SHP77 treated with DMSO at 0.1 percent for 48 hours (cell line): Measurements from ENCODE around the gene POLR2C.
"Not testable (repeated sequence)": the region's sequence is repeated elsewhere in the genome, so short reads cannot be mapped to it uniquely, and the experiment has no call there.

Experiments
- DNase-seq: peaks from one replicate; lab custom pipeline; 2025; lab: John Stamatoyannopoulos, UW

POLR2C gene

DNA sequence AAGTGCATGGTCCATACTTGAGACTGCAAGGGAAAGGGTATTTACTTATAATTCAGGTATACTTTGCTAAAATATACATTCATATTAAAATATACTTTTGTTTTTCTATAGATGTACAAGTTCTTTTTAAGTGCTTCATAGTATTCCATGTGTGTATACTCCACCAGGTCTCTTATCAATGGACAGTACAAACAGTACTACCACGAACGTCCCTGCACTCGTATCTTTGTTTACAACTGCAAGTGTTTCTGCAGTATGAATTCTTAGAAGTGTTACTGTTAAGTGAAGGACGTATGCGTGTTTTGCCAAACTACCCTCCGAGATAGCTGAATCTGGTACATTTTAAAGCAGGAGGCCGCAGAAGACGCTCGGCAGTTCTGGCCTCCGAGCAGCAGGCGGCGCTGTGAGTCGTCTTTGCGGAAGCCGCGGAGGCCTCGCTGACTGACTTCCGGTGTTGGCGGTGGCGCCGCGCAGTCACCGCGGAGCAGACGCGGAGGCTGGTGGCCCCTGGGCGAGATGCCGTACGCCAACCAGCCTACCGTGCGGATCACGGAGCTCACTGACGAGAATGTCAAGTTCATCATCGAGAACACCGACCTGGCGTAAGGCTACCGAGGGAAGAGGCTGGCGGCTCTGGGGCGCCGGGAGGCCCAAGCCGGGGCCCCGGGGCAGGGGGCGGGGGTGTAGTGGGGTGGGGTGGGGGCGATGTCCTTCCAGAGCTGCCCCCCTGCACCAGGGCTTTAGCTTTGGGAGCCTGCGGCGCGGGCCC lies at the start of gene POLR2C:
Gene POLR2C, plus strand, starts transcription at position 471 of the 769 bp plus-strand sequence. Its CDS starts 46 bp downstream, at position 517.
- DNase-seq = peak; percentile 50

DNA sequence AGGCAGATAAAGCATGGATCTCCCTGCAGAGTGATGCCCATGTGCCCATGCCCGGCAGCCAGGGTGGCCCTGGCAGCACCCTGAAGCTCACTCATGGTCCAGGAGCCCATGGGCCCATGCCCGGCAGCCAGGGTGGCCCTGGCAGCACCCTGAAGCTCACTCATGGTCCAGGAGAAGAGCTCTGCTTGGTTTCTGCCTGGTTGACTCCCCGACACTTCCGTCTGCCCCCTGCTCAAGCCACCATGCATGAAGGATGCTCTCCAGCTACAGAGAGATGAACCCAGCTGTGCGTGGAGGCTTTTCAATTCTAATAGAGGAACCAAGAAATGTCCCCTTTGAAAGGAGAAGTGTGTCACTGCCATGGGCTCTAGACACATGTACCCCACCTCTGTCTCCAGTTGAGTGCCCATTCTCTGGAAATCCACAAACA lies 49.2 kb upstream of the POLR2C start:
- DNase-seq = no peak

DNA sequence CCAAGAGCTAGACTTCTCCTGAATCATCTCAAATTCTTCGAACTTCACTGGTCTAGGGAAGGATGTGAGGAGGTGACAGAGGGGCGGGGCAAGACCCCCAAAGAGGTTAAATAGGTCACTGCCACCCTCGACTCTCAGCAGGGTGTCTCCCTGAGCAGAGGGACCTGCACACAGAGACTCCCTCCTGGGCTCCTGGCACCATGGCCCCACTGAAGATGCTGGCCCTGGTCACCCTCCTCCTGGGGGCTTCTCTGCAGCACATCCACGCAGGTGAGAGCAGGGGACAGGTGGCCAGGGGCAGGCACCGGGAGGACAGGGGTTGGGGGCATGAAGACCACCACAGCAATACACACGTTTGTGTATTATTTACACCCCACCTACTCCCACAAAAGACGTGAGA lies 48.7 kb upstream of the POLR2C start:
- no peak for DNase-seq

DNA sequence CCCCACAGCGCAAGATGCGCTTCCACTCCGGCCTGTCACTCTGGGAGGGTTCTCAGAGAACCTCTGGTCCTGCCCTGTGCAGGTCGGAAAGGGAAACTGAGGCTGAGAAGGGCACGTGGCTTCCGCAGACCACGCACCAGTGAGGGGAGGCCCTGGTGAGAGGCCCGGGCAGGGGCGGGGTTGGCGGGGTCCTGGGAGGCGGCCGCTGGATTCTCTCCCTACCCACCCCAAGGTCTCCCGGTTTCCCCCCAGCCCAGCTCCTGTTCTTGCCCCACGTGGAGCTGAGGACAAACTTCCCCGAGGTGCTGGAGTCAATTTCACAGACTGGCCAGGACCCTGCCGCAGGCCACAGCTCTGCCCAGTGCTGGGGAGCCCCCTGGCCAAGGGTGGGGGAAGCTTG lies 46.4 kb upstream of the POLR2C start:
- DNase-seq = no peak

DNA sequence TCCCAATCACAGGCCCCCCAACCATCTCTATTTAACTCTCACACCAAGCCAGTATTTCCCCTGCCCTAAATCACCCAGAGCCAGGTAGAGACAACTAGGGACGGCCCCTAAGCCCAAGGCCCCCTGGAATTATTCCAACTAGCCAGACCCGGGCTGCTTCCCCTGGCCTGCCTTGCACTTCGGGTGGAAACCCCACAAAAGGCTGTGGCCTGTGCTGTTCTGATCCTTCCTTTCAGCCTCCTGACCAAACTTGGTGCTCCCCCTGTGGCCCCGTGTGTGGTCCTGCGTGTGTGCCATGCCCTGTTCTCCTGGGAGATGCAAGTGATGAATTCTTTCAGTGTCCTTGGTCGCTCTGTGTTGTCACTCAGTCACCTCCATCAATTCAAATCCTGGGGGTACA lies 43.0 kb upstream of the POLR2C start:
- DNase-seq = no peak

DNA sequence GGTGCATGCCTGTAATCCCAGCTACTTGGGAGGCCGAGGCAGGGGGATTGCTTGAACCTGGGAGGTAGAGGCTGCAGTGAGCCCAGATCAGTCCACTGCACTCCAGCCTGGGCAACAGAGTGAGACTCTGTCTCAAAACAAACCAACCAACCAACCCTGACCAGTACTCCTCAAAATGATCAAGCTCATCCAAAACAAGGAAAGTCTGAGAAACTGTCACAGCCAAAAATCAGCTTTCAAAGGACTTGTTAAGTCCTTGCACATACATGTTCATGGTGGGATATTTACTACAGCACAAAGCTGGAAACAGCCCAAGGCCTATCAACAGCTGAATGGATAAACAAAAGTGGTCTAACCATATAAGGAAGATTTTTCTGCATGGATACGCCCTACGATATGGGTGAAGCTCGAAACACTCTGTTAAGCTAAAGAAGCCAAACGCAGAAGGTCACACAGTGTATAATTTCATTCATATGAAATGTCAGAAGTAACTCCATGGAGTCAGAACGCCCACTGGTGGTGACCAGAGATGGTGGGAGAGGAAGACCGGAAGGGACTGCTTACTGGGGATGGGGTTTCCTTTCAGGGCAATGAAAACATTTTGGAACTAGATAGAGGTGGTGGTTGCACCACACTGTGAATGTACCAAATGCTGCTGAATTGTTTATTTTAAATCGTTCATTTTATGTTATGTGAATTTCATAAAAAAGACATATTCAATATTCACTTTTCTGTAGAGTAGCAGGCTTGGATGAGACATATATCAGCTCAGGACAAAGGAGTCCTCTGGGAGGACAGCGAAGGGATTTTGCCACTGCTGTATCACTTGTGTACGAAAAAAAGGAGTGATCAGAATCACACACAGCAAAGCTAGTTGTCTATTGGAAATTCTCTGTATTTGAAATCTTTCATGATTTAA lies 40.2 kb upstream of the POLR2C start:
- DNase-seq = peak; percentile 67

DNA sequence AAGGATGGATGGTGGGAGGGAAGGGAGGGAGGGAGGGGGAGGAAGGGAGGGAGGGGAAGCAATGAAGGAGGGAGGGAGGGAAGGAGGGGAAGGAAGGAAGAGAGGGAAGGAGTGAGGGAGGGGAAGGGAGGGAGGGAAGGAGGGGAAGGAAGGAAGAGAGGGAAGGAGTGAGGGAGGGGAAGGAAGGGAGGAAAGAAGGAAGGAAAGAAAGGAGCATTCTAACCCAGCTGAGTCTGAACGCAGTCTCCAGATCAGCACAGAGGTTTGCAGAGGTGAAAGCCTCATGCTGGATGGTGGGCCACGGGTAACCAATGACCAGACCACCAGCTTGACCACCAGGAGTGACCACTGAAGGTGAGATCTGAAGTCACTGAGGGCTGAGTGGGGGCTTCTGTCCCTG lies 39.3 kb upstream of the POLR2C start:
- no peak for DNase-seq

DNA sequence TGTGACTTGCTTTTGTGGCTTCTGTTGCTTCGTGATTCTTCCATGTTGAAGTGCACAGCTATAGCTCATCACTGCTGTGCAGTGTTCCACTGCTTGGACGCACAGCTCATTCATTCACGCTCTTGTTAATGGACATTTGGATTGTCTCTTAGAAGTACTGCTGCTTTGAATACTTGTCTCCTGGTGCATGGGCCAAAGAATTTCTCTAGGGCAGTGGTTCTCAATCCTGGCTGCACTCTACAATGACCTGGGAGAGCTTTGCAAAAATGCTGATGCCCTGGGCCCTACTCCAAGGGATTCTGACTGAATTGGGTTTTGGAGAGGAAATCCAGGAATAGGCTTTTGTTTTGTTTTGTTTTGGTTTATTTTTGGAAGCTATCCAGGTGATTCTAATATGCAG lies 37.9 kb upstream of the POLR2C start:
- DNase-seq = no peak

DNA sequence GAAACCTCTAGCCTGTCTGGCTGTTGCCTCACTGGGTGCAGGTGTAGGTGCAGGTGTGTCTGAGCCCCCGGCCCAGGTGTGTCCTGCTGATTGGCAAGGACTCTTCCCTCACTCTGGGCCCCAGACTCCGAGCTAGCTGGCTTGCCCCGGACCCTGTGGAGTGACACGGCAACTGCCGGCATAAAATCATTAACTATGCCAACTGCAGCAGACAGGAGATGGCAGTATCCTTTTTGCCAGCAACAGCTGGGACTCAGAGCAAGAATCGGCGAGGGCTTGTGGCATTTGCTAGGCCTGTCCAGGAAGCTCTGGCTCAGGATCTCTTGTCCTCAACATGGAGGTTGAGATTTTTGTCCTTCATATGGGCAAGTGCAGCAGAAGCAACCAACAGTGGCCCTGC lies 36.1 kb upstream of the POLR2C start:
- no peak for DNase-seq

DNA sequence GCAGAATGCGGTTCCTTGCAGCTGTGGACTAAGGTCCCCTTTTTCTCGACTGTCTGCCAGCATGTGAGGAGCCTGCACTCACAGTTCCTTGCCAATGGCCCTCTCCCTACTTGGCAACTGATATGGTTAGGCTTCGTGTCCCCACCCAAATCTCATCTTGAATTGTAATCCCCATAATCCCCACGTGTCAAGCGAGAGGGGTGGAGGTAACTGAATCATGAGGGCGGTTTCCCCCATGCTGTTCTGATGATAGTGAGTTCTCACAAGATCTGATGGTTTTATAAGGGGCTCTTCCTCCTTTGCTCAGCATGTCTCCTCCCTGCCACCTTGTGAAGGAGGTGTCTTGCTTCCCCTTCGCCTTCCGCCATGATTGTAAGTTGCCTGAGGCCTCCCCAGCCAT lies 35.2 kb upstream of the POLR2C start:
- no peak for DNase-seq

DNA sequence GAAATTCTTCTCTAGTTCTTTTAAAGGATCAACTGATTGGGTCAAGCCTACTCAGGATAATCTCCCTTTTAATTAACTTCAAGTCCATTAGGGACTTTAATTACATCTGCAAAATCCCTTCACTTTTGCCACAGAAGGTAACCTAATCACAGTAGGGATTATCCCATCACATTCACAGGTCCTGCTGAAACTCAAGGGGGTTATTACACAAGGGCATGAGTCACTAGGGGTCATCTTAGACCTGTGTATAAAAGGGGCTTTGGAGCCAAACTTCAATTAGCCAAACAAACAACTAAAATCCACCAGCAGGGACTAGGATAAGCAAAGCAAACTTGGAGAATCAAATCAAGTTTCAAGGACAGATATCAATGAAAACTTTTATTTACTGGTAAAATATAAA lies 34.7 kb upstream of the POLR2C start:
- no peak for DNase-seq

DNA sequence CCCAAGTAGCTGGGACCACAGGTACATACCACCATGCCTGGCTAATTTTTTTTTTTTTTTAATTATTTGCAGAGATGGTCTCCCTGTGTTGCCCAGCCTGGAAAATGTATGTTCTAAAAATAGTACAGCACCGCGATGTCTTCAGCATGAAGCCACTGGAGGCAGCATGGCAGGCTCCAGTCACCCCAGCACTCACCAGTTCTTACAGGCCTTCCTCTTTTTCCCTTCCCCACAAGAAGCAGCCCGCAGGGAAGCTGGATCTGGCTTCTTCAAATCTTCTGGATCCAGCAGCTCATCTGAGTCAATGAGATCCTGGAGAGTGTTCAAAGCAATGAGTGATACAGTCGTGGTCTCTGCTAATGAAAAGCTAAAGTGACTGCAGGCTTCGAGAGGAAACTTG lies 31.5 kb upstream of the POLR2C start:
- no peak for DNase-seq

DNA sequence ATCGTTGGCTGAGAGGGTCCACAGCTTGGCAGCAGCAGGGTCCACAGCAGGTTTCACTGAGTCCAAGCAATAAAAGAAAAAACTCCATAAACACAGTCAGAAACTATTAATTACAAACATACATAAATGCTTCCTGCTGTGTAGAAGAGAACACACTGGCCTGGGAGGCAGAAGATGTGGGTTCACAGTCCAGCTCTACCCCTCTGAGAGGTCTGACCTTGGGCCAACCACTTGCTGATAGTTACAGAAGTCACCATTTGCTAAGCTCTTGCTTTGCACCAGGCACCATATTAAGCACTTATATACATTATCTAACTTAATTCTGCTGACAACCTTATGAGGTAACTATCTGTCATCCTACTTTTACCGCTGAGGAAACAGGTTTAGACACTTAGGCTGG lies 30.0 kb upstream of the POLR2C start:
- DNase-seq = no peak

DNA sequence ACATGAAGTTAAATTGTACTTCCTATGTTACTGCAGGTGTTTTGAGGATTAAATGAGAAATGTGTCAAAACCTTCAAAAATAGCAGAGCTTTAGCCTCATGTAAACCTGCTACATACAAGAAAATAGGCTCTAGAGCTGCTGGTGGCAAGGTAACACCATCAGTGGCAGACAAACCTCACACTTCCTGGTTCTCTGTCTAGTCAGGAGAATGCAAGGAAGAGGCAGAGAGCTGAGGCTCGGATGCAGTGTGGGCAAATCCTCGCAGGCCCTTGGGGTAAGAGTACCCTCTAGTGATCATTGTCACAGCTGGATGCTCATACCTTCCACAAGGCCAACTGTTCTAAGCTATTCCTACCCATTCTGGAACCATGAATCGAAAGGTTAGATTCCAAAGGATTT lies 29.5 kb upstream of the POLR2C start:
- DNase-seq = no peak

DNA sequence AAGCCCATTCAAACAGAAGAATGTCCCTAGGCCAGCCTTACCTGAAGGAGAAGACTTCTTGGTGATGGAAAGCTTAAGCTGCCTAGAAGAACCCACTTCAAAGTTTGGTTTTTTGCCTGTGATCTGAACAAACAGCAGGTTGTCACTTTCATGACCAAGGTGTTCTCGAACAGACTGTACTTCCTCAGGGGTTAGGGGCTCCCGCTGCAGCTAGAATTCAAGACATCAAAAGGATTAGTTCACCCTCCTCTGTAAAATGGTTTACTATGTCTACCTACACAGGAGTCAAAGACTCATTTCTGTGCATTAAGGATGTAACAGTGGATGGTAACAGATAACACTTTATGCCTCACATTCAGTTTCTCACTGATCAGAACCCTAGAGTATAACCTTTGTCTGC lies 28.5 kb upstream of the POLR2C start:
- no peak for DNase-seq

DNA sequence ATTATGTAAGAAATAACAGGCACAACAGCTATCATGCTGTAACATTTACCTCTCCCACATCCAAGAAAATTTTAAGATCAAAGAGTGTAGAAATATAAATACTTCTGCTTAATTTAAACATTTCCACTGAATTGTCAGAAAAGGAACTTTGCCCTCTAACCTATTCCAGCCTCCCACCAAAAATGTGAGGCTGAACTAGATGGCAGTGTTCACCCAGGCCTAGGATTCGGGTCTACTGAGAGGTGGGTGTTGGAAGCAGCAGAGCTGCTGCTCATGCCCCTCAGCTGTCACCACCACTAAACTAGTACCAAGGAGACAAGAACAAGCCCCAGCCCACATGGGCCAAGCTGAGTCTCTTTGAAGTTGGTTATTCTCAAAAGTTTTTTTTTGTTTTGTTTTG lies 26.6 kb upstream of the POLR2C start:
- no peak for DNase-seq

DNA sequence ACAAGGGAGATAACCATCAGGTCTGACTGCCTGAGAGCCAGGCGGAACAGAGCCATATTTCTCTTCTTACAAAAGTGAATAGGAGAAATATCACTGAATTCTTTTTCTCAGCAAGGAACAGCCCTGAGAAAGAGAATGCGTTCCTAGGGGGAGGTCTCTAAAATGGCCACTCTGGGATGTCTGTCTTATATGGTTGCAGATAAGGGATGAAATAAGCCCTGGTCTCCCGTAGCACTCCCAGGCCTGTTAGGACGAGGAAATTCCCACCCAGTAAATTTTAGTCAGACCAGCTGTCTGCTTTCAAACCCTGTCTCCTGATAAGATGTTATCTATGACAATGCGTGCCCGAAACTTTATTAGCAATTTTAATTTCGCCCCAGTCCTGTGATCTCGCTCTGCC lies 22.5 kb upstream of the POLR2C start:
- not testable (repeated sequence) for DNase-seq

DNA sequence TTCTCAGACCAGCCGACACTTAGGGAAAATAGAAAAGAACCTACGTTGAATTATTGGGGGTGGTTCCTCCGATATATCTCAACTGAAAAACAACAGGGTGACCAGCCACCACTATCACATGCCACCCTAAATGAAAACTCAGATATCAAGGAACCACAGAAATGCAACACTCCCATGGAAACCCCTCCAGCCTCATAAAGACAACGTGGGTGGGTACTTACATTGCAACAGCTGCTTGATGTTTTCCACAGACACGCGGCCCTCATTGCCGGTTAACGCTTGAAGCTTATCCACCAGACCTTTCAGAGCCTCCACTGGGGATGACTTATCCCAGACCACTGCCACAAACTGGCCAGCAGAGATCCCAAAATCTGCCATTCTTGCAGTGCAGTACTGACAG lies 21.9 kb upstream of the POLR2C start:
- not testable (repeated sequence) for DNase-seq

DNA sequence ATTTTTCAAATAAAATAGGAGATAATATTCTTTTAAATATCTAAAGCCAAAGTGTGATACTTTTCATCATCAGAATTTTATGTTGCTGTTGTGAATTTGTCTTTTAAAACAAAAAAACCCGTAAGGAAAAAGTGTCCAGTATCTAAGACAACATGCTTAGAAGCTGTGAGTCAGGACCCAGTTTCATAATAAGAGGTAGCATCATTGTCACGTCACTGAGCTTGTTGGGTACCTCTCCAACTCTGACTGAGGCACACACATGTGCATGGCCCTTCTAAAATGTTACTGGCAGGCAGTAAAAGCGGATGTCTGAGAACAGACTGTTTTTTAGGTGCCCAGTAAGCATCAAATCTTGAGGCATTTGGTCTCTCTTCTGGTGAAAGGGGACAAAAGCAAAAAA lies 17.8 kb upstream of the POLR2C start:
- DNase-seq = no peak

DNA sequence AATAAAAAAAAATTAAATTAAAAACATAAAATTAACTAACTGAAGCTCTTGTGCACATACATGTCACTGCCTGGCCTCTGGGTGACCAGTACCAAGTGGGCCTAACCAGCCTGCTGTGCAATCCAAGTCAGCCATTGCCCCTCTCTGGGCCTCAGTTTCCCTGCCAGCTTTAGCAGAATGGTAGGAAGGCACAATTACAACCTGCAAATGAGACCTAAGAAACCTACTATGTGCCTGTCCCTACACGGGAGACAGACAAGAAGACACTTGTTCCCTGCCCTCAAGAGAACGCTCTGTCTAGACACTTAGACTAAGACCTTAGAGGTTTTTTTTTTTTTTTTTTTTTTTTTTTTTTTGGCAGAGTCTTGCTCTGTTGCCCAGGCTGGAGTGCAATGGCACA lies 17.0 kb upstream of the POLR2C start:
- no peak for DNase-seq

DNA sequence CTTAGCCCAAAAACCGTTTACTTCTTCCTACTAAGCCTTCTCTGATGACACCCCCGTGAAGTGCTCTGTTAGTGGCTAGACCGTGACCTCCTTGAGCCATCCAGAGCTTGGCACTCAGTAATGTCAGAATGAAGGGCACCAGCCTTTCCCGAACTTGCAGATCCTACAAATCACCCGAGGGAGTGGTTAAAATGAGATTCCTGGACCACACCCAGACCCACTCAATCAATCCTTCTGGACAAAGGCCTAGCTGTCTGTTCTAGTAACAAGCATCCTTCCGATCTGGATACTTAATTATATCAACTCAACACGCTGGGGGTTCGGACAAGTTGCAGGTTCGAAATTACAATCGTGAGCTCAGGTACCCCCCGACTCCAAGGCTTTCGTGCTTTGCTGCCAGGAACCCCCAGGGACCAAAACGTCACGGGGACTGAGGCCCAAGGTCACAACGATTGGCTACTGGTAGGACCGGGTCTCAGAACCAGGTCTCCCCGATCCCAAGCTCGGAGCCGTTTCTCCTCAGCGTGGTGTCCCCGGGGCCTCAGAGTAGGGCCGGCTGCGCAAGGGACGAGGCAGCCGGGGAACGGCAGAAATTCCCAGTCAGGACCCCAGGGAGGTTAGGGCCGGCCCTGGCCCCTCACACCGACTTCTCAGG lies 15.8 kb upstream of the POLR2C start:
- peak; percentile 36 for DNase-seq

DNA sequence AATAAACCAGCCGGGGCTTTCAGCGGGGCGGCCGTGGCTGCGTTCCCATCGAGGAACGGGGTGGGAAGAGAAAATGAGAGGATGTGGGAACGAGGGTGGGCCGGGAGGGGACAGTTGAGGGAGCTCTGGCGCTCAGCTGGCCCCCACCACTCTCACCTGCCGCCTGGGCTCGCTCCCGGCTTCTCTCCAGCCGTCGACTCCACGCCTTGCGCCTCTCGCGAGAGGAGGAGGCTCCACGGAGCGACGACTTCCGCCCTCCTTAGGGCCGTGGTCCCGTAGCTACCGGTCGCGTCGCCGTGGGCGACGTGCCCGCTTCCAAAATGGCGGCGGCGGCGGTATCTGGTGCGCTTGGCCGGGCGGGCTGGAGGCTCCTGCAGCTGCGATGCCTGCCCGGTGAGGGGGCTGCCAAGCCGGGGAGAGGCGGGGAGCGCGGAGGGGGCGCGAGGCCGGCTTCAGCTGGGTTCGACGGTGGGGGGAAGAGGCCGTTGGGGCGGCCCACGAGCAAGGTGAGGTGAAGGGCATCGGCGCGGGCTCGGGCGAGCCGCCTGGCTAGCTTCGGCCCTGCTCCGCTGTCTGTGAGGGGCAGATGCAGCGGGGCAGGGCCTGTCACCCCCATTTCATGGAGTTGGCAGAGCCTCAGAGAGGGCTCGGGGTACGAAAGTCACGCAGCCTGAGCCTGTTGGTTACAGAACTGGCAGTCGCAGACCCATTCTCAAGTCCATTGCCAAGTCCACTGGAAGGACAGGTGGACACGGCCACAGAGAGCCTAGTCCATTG lies 15.1 kb upstream of the POLR2C start, which contains the start of the genes CIAPIN1 and COQ9:
Gene CIAPIN1, minus strand, starts transcription at position 200 of the 777 bp plus-strand sequence. CDS start 6,457 bp downstream, outside the sequence.
Gene COQ9, plus strand, starts transcription at position 294 of the 777 bp plus-strand sequence. Its CDS starts 27 bp downstream, at position 321.
- peak; percentile 50 for DNase-seq
